Right lobe of liver (tissue), 6 donors: ENCODE data around the gene IFNAR2. TPM values are rescaled to one million over a fixed set of nuclear protein-coding genes. Genes with fewer than 3 reads are reported as not detected.

Source experiments
- ATAC-seq, 4 donors: fragments of 200-7000 bp; cut with Tn5 transposase; one replicate each; pipeline ENCODE4 v1.9.1; 2020; ENCODE audit warnings: mild to moderate bottlenecking in 4 of 4, moderate library complexity in 4 of 4
- DNase-seq, 3 donors: peaks; one replicate each; pipeline ENCODE4 v3.0.0-alpha.2; 2020
- H3K27ac ChIP-seq, 3 donors: fragments of 200-600 bp; one replicate each; pipeline ENCODE4 v1.8.0; 2022
- H3K27me3 ChIP-seq, 2 donors: fragments of 200-600 bp; one replicate each; pipeline ENCODE4 v1.8.0; 2022
- H3K36me3 ChIP-seq, 4 donors: fragments of 200-600 bp; sonication (generic) in 1 of 4; one replicate each; pipeline versions ENCODE4 v1.5.1 to v1.8.0; 2017 to 2022; ENCODE audit warnings: control low read depth in 1 of 4
- H3K4me1 ChIP-seq, 4 donors: fragments of 200-600 bp; sonication (generic) in 1 of 4; one replicate each; pipeline versions ENCODE4 v1.5.1 to v1.8.0; 2017 to 2022; ENCODE audit warnings: control low read depth in 1 of 4
- H3K4me3 ChIP-seq, 3 donors: fragments of 200-600 bp; one replicate each; pipeline ENCODE4 v1.8.0; 2022
- H3K9me3 ChIP-seq, 4 donors: fragments of 200-600 bp; sonication (generic) in 1 of 4; one replicate each; pipeline versions ENCODE4 v1.5.1 to v1.8.0; 2017 to 2022; ENCODE audit warnings: control low read depth in 1 of 4
- POLR2A ChIP-seq: fragments of 450-650 bp; IDR thresholded peaks from one replicate; pipeline ENCODE4 v1.6.1; 2017; ENCODE audit warnings: antibody characterized with exemption, mild to moderate bottlenecking
- WGBS: methylation state at CpG from one replicate; pipeline ENCODE4 v1.1.6; 2018; ENCODE audit warnings: low coverage, low lambda C conversion rate; ENCODE audit not compliant: insufficient coverage; ENCODE audit errors: missing lambda C conversion rate; 5-methylcytosine and 5-hydroxymethylcytosine counted together
- intact Hi-C, 2 donors: fragments of 100-400 bp; cut with DNase I; formaldehyde crosslinking; loops; one replicate each; pipeline versions ENCODE4 v1.11.2 to v1.14.1; 2022
- total RNA-seq, 6 experiments: library from RNA; depleted of rRNA in 2 of 6; stranded (reverse); fragments of >200 nt in 2 of 6; fragmentation: NEBNext Ultra II Directional in 3 of 6; extraction: Animal tissue kit (Norgen Biotek cat#: 25700) in 3 of 6; gene quantifications; one replicate each; pipeline versions ENCODE4 v1.1.0 to v1.2.4, GENCODE V29; 2016 to 2023
- TF ChIP-seq, protein P1 (sequence below), 4 donors: fragments of 200-600 bp in 3 of 4; fragments of 450-650 bp in 1 of 4; IDR thresholded peaks; one replicate each; pipeline versions ENCODE4 v1.5.1 to v1.8.0; 2016 to 2022; ENCODE audit warnings: antibody characterized with exemption in 4 of 4, mild to moderate bottlenecking in 2 of 4
- donor health status: DM: no; HTN: yes; CAD: no.
- donor health status: DM: no; HTN: no; CAD: no.
- donor health status: DM: no; HTN: no; CAD: no.
- donor health status: DM: no; HTN: yes; CAD: no.
- donor health status: DM: no; HTN: yes; CAD: no.

IFNAR2 gene
- total RNA-seq, 6 experiments from 2014 or later = 12.4 to 35.5 (median 16.3) TPM

DNA sequence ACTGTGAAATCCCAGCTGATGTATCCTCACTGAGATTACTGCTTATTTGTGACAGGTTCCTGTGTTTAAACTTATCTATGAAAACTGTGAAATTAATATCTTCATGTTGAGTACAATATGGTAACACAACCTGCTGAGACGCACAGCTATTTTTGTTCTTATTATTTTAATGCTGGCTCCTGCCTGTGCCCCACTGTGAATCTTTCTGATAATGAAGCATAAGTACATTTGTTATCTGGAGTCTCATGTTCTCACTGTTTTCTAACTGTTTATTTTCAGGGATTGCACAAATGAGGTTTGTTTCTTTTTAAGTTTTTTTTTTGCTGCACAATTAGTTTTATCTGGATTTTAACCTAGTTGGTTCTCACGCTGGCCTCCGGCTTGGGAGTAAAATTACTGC, 39.9 kb upstream of the IFNAR2 start:
- Histone ChIP-seq H3K27me3 (no peaks in the 10 kb centered on the region), H3K27ac (no peak overlapping the region), H3K4me1 (no peaks in the 10 kb centered on the region), H3K36me3 (no peaks in the 10 kb centered on the region), H3K9me3 (no peaks in the 10 kb centered on the region), H3K4me3 (no peak overlapping the region)
- WGBS = 60% methylated on average over 3 of the region's 3 CpGs
- intact Hi-C loops = no loop called here
- TF ChIP-seq, protein P1, sequence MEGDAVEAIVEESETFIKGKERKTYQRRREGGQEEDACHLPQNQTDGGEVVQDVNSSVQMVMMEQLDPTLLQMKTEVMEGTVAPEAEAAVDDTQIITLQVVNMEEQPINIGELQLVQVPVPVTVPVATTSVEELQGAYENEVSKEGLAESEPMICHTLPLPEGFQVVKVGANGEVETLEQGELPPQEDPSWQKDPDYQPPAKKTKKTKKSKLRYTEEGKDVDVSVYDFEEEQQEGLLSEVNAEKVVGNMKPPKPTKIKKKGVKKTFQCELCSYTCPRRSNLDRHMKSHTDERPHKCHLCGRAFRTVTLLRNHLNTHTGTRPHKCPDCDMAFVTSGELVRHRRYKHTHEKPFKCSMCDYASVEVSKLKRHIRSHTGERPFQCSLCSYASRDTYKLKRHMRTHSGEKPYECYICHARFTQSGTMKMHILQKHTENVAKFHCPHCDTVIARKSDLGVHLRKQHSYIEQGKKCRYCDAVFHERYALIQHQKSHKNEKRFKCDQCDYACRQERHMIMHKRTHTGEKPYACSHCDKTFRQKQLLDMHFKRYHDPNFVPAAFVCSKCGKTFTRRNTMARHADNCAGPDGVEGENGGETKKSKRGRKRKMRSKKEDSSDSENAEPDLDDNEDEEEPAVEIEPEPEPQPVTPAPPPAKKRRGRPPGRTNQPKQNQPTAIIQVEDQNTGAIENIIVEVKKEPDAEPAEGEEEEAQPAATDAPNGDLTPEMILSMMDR (IDR thresholded peaks at IDR 0.05) = no peak
- no peak for TF ChIP-seq POLR2A
- DNase-seq = no peak
- ATAC-seq = no peak

- peak overlapping the region; percentile 2 to 64 (median 34) for H3K27ac ChIP-seq
- intact Hi-C loops = no loop called here
- WGBS = 0% methylated on average over 13 of the region's 14 CpGs
- no peaks in the 10 kb centered on the region for H3K9me3 ChIP-seq
- H3K36me3 ChIP-seq = no peaks in the 10 kb centered on the region
- no peaks in the 10 kb centered on the region for H3K27me3 ChIP-seq
- ATAC-seq (peak; percentile 68 to 80 (median 74)), DNase-seq (peak; percentile 63 to 81 (median 78))
- peaks cover 0 to 32% (median 10%) of the 10 kb centered on the region in 4 donors for H3K4me1 ChIP-seq
- H3K4me3 ChIP-seq = no peak overlapping the region
- no peak for TF ChIP-seq POLR2A
- TF ChIP-seq, protein P1 (IDR thresholded peaks at IDR 0.05) = peak; percentile 74 to 87 (median 84)
Observed at GRCh38 chr21:33196941-33197374, 32.8 kb upstream of the IFNAR2 start.

- Histone ChIP-seq H3K27ac (peak overlapping the region; percentile 2 to 64 (median 34)), H3K36me3 (no peaks in the 10 kb centered on the region), H3K4me1 (peaks cover 0 to 32% (median 10%) of the 10 kb centered on the region in 4 donors), H3K9me3 (no peaks in the 10 kb centered on the region), H3K27me3 (no peaks in the 10 kb centered on the region), H3K4me3 (no peak overlapping the region)
- DNase-seq (peak; percentile 43 to 82 (median 77)), ATAC-seq (peak; percentile 53 to 76 (median 71))
- intact Hi-C loops = no loop called here
- 19% methylated on average over 4 of the region's 4 CpGs for WGBS
- TF ChIP-seq POLR2A = no peak
- TF ChIP-seq, protein P1 (IDR thresholded peaks at IDR 0.05) = no peak
Observed at GRCh38 chr21:33197496-33197895, 32.2 kb upstream of the IFNAR2 start.

DNA sequence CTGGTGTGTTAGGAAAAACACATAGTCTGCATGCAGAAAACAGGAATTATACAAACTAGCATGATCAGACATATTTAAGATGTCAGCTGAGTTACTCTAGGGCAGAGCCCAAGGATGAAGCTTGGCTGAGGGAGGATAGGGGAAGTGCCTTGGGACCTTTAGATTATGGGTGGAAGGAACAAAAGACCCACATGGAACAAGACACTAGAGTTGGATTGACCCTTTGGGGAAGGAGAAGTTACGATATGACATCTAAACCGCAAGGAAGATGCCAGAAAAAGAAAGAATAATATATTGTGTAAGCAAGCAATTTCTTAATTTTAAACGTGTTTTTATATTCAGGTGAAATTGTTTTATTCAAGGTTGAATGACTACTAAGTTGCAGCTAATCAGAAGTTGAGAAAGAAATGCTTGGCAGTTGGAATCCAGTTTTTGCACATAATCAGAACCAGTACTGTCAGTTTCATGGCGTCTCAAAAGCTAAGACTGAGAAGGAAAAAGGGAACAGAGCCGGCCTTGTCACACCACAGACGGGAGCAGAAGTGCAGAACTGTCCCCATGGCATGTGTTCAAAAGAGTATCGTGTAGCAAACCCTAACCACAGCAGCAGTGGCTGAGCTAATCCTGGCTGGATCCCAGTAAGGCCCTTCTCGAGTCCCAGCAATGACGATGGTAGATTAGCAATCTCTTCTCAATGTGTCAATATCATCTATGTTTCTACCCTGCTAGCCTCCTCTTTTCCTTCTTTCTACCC, 31.2 kb upstream of the IFNAR2 start:
- Histone ChIP-seq H3K4me1 (peaks cover 0 to 38% (median 12%) of the 10 kb centered on the region in 4 donors), H3K4me3 (no peak overlapping the region), H3K36me3 (no peaks in the 10 kb centered on the region), H3K27ac (peak overlapping the region; percentile 5 to 64 (median 55)), H3K9me3 (no peaks in the 10 kb centered on the region), H3K27me3 (no peaks in the 10 kb centered on the region)
- peak; percentile 58 to 62 (median 61) for ATAC-seq
- 27% methylated on average over 9 of the region's 9 CpGs for WGBS
- intact Hi-C loops = no loop called here
- TF ChIP-seq POLR2A = no peak
- TF ChIP-seq, protein P1 (IDR thresholded peaks at IDR 0.05) = no peak
- peak; percentile 65 to 76 (median 68) for DNase-seq
